Right lobe of liver (tissue), 4 donors: Measurements from ENCODE around the gene ASTN1.

Experiments
- POLR2A ChIP-seq: fragments of 450-650 bp; IDR thresholded peaks from one replicate; pipeline ENCODE4 v1.6.1; 2017; ENCODE audit warnings: antibody characterized with exemption, mild to moderate bottlenecking
- TF ChIP-seq, protein P1 (sequence below), 4 donors: fragments of 200-600 bp in 3 of 4; fragments of 450-650 bp in 1 of 4; IDR thresholded peaks; one replicate each; pipeline versions ENCODE4 v1.5.1 to v1.8.0; 2016 to 2022; ENCODE audit warnings: antibody characterized with exemption in 4 of 4, mild to moderate bottlenecking in 2 of 4
- donor health status: DM: no; HTN: no; CAD: no.
- donor health status: DM: no; HTN: no; CAD: no.
- donor health status: DM: no; HTN: yes; CAD: no.

DNA sequence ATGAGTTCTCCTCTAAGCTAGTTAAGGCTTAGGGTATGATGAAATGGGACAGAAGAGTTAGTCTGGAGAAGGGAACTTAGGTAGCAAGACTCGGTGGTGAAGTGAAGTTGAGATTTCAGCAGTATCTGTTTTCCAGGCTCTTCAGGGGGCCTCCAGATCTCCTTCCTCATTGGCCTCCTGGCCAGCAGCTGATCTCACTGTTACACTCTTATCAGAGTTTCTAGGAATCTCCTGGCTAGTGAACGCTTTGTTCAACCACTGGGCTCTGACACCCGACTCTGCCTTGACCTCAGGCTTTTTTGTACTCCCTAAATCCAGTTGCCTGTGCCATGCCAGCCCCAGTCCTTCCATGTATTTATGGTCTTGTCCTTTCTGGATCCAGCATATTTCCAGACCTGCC is 311.0 kb downstream of the ASTN1 start:
- TF ChIP-seq, protein P1, sequence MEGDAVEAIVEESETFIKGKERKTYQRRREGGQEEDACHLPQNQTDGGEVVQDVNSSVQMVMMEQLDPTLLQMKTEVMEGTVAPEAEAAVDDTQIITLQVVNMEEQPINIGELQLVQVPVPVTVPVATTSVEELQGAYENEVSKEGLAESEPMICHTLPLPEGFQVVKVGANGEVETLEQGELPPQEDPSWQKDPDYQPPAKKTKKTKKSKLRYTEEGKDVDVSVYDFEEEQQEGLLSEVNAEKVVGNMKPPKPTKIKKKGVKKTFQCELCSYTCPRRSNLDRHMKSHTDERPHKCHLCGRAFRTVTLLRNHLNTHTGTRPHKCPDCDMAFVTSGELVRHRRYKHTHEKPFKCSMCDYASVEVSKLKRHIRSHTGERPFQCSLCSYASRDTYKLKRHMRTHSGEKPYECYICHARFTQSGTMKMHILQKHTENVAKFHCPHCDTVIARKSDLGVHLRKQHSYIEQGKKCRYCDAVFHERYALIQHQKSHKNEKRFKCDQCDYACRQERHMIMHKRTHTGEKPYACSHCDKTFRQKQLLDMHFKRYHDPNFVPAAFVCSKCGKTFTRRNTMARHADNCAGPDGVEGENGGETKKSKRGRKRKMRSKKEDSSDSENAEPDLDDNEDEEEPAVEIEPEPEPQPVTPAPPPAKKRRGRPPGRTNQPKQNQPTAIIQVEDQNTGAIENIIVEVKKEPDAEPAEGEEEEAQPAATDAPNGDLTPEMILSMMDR (IDR thresholded peaks at IDR 0.05): no peak
- TF ChIP-seq POLR2A: no peak
